GM21423 (cell line): ENCODE results near the gene CLCN7.
A peak's percentile ranks its signal among the peaks of the same experiment; 100 is the strongest.

Source experiments
- ATAC-seq: cut with Tn5 transposase; IDR thresholded peaks from one replicate; pipeline ENCODE4 v1.9.1; 2021; ENCODE audit warnings: mild to moderate bottlenecking, moderate library complexity; ENCODE audit not compliant: unreplicated experiment

Gene CLCN7

DNA sequence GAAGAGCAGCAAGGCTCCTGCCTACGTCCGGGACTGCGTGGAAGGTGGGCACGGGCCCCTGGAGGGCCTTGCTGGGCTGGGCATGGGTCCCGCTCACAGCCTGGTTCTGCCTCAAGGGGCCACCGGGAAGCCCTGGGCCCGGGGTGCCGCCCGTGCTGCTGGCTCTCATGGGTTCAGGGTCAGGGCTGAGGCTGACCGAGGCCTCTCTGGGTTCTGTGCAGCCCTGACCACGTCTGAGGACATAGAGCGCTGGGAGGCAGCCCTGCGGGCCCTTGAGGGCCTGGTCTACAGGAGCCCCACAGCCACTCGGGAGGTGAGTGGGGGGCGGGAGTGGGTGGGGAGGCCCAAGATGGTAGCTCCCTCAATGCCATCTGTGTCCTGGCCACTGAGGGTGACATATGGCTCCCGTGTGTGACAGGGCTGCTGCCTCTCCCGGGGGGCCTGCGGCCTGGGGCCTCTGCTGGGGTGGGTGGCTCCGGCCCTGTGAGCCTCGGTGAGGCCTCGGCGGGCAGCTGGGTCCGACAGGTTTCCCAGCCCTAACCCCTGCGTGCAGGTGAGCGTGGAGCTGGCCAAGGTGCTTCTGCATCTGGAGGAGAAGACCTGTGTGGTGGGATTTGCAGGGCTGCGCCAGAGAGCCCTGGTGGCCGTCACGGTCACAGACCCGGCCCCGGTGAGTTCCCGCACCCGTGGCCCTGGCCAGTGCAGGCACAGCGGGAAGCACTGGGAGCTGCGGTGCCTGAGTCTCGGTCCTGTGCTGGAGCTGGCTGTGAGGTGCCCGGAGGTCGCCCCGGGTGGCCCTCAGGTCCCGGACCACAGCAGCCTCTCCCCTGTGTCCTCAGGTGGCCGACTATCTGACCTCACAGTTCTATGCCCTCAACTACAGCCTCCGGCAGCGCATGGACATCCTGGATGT lies 27.5 kb upstream of the CLCN7 start:
- no peak for ATAC-seq

DNA sequence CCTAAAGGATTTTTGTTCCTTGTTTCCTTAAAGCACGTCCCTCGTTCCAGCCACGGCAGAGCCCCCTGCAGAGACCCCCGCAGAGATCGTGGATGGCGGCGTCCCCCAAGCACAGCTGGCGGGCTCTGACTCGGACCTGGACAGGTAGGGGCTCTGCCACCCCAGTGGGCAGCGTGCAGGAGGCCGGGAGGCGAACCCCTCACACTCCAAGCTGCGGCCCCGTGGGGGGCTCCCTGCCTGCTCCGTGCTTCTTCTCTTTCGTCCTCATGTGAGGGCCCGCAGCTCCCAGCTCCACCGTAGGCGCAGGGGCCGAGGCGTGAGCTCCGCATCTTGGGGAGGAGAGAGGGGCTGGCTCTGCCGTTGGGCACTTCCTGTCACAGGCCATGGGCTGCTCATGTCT lies 26.8 kb upstream of the CLCN7 start:
- ATAC-seq = no peak

DNA sequence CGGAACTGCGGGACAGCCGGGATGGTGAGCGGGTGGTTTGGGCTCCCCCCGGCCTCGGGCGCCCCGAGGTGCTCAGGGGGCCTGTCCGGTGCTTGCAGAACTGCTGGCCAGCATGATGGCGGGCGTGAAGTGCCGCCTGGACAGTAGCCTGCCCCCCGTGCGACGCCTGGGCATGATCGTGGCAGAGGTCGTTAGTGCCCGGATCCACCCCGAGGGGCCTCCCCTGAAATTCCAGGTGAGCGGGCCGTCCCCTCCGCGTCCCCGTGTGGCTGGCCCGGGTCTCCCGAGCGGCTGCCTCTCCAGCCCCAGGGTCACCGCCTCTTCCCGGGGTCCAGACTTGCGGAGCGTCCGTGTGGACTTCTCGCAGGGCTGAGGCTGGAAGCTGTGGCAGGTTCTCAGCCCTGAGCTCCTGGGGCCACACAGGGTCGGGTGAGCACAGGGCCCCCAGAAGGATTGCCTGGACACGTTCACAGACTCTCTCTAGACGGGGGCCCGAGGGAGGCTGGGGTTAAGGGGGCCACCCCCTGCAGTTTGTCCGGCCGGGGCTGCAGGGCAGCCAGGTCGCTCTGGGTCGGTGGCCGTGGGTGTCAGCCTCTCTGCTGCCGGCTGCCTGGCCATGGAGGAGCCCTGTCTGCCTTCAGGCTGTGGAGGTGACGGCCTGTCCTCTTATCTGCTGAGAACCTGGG lies 25.8 kb upstream of the CLCN7 start:
- ATAC-seq = no peak

DNA sequence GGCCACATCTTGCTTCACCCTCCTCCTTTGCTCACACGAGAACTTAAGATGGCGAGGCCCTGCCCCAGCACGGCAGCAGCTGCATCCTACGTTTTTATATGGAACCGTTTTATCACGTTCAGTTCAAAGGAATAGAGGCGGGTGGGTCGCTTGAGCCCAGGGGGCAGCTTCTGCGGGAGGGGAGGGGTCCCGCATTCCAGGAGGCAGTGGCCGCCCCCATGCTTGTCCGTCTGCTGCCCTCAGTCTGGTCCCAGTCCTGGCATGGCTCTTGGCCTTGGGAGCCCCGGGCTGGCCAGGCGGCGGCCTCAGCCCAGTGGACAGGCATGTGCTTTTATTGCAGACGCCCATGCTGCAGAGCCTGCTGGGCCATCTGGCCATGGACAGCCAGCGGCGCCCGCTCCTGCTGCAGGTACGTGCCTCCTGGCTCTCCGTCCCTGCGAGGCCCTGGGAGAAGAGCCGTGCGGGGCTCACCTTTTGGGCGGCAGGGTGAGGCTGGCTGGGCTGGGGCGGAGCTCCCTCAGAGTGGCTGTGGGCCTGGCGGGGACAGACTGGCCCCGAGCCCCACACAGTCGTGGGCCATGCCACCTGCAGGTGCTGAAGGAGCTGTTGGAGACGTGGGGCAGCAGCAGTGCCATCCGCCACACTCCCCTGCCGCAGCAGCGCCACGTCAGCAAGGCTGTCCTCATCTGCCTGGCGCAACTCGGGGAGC lies 25.1 kb upstream of the CLCN7 start:
- ATAC-seq = no peak

DNA sequence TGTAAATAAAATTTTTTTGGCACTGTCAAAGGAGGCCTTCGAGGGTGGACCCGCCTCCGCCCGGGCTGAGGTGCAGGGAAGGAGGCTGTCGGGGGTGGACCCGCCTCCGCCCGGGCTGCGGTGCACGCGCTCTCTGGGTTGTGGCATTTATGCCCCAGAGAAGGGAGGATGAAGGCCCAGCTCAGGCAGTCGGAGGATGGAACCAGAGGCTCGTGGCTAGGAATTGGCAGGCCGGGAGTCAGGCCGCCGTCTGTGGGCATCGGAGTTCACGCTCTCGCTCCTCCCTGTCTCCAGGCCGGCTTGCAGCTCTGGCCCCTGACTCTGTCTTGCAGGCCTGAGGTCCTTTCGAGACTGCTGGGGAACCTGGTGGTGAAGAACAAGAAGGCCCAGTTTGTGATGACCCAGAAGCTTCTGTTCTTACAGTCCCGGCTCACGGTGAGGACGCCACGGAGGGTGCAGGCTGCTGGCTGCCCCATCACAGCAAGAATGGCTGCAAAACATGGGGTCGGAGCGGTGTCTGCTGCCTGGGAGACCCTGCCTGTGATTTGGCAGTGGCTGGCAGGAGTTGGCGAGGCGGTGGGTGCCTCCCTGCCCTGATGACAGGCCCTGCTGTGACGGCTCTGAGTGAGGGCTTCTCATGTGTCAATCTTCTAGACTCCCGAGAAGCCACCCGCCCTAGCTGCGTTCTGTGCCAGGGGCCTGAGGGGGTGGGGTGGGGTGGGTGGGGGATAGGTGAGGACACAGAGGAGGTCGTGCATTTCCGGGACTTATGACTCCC lies 24.3 kb upstream of the CLCN7 start:
- ATAC-seq = no peak

DNA sequence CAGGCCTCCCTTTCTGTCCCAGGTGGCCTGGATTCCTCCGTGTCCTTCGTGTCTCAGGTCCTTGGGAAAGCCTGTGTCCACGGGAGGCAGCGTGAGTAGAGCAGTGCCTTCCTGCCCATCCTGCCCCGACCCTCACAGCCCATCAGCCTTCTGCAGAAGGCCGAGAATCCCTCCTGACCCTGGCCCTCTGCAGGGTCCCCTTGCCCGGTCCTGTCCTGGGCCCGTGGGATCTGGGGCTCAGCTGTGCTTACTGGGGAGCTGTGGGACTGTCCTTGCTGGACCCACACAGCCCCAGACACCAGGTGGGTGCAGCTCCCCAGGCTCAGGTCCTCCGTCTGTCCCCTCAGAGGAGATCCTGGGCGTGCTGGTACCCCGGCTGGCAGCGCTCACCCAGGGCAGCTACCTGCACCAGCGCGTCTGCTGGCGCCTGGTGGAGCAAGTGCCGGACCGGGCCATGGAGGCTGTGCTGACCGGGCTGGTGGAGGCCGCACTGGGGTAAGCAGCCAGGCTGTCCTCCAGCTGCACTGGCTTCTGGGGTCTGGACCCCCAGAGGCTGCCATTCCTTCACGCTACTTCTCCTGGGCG lies 22.3 kb upstream of the CLCN7 start:
- no peak for ATAC-seq

DNA sequence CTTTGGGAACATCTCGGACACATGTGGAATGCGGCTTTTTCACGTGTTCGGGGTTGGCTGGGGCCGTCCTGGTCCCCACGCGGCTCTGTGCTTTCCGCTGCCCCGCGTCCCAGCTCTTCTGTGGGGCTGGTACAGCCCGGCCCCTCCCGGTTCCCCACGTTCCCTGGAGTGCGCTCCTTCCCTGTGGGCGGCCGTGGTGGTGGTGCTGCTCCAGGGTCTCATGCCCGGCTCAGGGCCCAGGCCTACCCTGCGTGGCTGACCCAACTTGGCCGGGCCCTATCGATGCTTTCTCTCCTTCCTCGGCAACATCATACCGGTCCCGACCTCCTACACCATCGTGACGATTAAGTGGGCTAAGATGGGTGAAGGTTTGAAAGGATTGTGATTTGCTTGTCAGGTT lies 21.6 kb upstream of the CLCN7 start:
- ATAC-seq = no peak

DNA sequence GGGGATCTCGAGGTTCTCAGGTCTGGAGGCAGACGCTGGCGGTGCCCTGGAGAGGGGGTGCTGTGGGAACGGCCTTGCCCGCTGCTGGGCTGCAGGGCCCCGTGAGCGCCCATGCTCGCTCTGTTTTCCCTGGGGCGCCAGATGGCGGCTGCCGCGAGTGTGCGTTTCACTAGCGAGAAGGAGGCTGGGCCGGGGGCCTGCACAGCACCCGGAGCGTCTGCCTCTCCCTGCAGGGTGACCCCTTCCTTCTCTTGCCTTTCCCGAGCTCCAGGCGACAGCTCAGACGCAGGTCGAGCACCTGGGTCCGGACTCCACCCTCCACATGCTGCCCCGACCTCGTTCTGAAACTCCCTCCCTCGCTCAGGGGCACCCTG lies 21.0 kb upstream of the CLCN7 start:
- ATAC-seq = no peak

DNA sequence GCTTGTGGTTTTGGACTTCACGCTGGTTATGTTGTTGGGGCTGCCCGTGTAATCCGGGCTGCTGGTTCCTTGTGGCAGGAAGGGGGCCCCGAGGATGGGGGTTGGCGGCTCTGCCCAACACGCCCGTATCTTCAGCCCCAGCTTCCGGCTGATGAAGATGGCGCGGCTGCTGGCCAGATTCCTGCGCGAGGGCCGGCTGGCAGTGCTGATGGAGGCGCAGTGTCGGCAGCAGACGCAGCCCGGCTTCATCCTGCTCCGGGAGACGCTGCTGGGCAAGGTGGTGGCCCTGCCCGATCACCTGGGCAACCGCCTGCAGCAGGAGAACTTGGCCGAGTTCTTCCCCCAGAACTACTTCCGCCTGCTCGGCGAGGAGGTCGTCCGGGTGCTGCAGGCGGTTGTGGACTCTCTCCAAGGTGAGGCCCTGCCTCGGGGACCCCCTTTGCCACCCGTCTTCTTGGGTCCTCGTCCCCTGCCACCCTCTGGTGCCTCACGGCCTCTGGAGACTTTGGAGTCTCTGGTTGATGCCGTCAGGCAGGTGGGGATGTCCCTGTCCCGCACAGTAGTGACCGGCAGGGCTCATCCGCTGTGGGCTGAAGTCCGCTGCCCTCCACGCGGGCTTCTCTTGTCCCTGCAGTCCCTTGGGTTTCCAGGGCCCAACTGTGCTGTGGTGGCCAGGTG lies 20.5 kb upstream of the CLCN7 start:
- ATAC-seq = no peak

DNA sequence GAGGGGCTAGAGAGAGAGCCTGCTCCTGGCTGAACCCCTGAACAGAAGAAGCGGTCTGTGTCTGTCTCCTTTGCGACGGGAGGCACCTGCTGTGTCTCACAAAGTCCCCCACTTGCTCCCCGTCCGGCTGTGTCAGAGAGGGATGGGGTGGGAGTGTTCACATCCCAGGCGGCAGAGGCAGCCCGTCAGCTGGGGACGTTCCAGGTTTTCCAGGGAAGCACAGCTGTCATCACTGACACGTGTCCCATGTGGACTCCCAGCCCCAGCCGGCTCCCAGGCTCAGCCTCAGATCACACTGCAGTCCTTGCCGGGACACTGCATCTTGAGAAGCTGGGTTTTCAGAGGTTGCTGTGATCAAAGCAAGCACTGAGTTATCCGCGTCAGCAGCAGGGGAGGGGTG lies 19.9 kb upstream of the CLCN7 start:
- ATAC-seq = no peak

DNA sequence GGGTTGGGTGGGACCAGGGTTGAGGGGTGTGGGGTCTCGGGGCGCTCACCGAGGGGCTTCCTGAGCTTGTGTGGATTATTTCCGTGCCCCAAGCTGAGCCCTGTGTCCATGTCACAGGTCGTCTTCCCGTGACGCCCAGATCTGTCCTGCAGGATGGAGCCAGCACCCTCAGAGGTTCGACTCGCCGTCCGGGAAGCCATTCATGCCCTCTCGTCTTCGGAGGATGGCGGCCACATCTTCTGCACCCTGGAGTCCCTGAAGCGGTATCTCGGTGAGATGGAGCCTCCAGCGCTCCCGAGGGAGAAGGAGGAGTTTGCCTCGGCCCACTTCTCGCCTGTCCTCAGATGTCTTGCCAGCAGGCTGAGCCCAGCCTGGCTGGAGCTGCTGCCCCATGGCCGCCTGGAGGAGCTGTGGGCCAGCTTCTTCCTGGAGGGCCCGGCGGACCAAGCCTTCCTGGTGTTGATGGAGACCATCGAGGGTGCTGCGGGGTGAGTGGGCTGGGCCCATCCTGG lies 19.4 kb upstream of the CLCN7 start:
- no peak for ATAC-seq

DNA sequence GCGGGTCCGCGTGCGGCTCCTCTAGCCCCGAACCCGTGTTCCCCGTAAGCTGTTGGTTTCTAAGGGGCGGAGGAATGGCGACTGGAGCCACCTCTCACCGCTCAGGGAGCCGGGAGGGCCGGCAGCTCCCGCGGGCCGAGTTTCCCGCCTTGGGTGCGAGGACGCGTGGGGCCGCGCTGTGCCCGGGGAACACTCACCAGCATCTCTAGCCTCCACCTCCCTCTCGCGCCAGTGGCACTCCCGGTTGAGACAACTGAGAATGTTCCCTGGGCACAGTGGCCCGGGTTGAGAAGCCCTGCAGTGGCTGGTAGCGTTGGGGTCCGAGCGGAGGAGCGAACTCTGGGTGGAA lies 18.9 kb upstream of the CLCN7 start:
- ATAC-seq = no peak

DNA sequence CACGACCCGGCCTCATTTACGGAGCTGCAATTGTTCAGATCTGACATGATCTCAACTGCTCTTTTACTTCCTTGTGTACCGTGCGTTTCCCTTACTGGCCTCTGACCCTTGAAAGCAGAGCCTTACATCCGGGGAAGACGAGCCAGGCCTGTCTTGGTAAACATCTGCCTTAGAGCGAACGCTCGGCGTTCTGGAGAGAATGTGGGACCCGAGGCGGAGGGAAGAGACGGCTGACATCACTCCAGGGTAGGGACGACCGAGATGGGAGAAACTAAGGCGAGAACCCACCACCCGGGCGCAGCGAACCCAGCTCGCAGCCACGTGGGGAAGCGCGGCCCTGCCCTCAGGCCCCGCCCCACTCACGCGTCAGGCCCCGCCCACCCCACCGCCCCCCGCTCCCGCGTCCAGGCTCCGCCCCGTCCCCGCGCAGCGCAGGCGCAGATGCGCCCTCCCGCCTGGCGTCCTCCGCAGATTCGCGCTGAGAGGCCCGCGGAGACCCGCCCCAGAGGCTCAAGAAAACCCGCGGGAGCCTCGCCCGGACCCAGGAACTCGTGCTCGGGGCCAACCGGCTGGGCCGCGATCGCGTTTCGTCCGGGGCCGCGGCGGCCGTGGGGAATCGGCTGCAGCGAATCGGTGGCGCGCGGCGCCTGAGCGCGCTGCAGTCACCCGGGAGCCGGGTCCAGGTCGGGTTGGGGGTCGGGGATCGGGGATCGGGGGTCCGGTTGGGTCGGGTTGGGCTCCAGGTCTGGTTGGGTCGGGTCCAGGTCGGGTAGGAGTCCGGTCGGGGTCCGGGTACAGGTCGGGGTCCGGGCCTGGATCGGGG lies 18.3 kb upstream of the CLCN7 start, which contains the start of gene TELO2:
Gene TELO2 (plus strand): TSS at position 438 of the 823 bp plus-strand sequence. CDS start 922 bp downstream, outside the sequence.
- peak; percentile 58 for ATAC-seq

DNA sequence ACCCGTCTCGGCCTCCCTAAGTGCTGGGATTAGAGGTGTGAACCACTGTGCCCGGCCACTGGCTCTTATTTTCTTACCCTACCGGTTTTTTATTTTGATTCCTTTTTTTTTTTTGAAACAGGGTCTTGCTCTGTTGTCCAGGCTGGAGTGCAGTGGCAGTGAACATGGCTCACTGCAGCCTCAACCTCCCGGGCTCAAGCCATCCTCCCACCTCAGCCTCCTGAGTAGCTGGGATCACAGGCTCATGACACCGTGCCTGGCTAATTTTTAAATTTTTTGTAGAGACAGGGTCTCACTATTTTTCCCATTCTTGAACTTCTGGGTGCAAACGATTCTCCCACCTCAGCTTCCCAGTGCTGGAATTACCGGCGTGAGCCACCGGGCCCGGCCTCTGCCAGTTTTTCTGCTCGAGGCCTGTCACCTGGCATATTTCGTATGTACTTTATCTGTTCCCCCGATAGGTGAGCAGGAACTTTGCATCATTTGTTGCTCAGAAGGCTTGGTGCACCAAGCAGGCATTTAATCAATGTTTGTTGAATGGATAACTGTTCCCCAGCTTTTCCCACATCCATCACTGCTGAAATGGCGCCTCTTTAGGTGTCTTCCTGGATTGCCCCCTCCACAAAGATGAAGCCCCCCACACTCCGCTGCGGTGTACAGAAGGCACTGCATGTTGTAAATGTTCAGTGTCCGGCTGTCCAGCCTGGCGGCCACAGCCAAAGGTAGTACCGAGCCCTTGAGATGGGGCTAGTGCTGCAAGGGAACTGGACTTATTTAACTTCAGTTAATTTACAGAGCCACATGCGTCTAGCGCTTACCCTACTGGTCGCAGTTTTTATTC lies 17.5 kb upstream of the CLCN7 start:
- no peak for ATAC-seq

DNA sequence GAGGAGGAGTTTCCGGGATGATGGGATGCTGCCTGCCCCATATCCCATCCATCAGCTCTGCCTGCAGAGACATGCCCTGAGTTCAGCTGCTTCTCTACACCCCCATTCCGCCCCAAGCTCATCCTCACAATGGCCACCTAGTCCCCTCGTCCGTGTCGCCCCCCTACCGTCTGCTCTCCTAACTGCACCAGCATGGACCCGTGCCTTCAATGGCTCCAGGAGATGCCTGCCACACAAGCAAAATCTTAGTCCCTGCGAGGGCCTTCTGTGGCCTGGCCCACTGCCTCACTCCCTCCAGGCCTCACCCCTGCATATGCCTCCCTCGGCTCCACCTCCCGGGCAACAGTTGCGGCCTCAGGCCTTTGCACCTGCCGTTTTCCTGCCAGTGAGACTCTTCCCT lies 16.5 kb upstream of the CLCN7 start:
- no peak for ATAC-seq

DNA sequence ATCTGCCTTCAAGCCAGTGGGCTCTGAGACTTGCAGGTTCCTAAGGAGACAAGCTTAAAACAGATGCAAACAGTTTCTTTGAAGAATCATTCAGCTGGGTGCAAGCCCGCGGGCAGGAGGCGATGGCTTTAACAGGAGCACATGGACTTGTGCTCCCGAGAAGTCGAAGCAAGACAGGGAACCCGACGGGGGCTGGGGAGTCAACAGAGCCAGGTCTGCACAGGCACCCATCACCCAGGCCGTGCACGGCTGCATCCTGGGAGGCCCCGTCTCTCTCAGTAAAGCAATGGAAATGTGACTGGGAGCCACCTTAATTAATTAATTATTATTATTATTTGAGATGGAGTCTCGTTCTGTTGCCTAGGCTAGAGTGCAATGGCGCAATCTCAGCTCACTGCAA lies 14.2 kb upstream of the CLCN7 start:
- ATAC-seq = no peak

DNA sequence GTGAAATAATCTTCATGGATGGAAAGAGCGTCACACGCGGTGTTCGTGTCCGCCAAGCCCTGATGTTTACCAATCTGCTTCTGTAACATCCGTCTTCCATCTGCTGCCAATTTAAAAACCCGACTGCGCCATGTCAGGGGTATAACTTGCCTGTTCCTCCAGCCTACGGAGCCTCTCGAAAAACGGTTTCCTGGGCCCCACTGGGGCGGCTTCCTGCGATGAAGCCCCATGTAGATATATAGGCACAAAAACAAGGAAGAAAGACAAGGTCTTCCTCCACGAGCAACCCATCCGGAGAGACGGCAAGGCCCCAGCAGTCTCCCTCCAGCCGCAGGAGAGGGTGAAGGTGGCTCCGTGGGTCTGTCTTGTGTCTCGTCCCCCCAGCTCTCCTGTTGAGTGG lies 13.8 kb upstream of the CLCN7 start, which contains the start of gene PTX4:
Gene PTX4 (minus strand): TSS at position 326 of the 400 bp plus-strand sequence. CDS start 35 bp downstream, at position 291.
- no peak for ATAC-seq

DNA sequence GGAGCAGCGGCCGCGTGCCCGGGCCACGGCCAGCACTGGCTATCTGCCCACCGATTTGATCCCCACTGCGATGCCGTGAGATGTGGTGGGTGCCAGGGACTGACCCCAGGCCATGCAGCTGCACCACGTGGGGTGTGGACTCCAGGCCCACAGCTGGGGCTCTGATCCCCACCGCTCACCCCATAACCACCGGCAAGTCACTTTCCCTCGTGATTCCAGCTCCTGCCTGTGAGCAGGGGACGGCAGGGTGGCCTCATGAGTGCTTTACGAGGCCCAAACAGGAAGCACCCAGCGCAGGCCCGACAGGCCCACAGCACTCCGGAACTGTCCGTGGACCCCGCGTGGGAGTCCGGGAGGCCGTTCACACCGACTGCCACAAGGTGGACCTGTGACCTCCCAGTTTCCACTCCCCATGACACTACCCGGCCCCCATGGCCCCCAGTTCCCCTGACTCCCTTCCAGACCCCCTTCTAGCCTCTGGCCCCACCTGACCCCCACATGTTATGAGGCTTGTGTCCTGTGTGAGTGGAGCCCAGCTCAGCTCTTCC lies 13.3 kb upstream of the CLCN7 start:
- no peak for ATAC-seq
